GM12875 (cell line): ENCODE measurements around the gene GTF2H4.
A peak's percentile ranks its signal among the peaks of the same experiment; 100 is the strongest.

Experiments used
- H3K4me3 ChIP-seq: one replicate; pipeline ENCODE4 v1.5.1; 2011; ENCODE audit warnings: low read depth, low read length, control low read depth
- TF ChIP-seq, protein P1 (sequence below): IDR thresholded peaks from 2 replicates; pipeline ENCODE4 v1.5.1; 2011; ENCODE audit warnings: low read depth, mild to moderate bottlenecking, control low read depth, inconsistent platforms, low read length, moderate library complexity, borderline replicate concordance; ENCODE audit not compliant: insufficient read depth

GTF2H4 gene

GRCh38 chr6:30883685-30884520 lies 24.1 kb upstream of the GTF2H4 start, which contains the start of gene DDR1:
Gene DDR1, plus strand, starts transcription at chr6:30884519. Its CDS starts 4,211 bp downstream, at chr6:30888730.
- TF ChIP-seq, protein P1, sequence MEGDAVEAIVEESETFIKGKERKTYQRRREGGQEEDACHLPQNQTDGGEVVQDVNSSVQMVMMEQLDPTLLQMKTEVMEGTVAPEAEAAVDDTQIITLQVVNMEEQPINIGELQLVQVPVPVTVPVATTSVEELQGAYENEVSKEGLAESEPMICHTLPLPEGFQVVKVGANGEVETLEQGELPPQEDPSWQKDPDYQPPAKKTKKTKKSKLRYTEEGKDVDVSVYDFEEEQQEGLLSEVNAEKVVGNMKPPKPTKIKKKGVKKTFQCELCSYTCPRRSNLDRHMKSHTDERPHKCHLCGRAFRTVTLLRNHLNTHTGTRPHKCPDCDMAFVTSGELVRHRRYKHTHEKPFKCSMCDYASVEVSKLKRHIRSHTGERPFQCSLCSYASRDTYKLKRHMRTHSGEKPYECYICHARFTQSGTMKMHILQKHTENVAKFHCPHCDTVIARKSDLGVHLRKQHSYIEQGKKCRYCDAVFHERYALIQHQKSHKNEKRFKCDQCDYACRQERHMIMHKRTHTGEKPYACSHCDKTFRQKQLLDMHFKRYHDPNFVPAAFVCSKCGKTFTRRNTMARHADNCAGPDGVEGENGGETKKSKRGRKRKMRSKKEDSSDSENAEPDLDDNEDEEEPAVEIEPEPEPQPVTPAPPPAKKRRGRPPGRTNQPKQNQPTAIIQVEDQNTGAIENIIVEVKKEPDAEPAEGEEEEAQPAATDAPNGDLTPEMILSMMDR = no peak
- peak within 1 kb of the TSS; percentile 48 for H3K4me3 ChIP-seq

DNA sequence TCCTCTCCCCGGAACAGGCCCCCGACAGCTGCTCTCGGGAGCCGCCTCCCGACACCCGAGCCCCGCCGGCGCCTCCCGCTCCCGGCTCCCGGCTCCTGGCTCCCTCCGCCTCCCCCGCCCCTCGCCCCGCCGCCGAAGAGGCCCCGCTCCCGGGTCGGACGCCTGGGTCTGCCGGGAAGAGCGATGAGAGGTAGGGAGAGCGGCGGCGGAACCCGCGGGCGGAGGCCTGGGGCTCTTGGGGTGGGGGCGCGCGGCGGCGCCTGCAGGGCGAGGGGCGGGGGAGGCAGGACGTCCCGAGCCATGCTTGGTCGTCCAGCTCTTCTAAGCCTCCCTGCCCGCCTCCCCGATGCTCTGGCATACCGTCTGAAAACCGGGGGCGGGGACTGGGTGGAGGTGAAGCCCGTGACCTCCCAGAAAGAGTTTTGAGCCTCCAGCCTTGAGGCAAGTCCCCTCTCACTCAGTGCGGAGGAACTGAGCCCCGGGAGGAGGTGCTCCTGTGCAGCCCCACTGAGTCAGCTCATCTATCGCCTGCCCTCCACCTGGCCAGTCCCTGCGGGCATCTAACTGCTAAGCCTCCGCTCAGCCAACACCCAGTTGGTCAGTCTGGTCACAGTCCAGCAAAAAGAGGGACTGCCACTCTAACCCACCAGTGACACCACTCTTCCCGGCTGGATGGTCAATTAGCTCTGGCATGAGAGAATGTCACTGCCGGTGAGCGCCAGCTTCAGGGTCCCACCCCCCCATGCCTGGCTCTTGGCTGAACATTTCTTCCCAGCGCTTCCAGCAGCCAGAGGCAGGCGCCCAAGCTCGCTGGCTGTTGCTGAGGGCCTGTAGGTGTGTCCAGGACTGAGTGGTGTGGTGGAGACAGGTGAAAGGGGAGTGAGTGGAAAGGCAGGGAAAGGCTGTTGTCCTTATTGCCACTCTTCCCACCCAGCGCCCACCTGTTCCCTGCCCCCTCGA lies 23.2 kb upstream of the GTF2H4 start:
- H3K4me3 ChIP-seq = peak overlapping the region; percentile 48
- TF ChIP-seq, protein P1 = no peak

GRCh38 chr6:30885481-30885998 lies 22.5 kb upstream of the GTF2H4 start:
- TF ChIP-seq, protein P1 = no peak
- H3K4me3 ChIP-seq = no peak overlapping the region

GRCh38 chr6:30885999-30886896 lies 21.8 kb upstream of the GTF2H4 start:
- no peak overlapping the region for H3K4me3 ChIP-seq

DNA sequence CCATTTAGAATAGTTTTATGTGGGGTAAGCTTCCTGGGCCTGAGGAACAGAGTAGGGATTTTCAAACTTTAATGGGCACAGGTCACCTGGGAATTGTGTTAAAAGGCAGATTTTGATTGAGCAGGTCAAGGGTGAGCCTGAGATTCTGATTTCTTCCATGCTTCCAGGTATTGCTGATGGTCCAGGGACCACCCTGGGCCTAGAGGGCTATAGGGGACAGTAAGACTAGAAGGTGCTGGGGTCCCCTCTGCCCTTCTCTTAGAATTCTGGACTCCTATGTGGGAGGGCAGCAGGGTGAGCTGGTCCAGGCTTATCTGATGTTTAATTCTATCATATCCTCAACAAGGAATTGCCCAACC lies 21.1 kb upstream of the GTF2H4 start:
- no peak overlapping the region for H3K4me3 ChIP-seq
- TF ChIP-seq, protein P1 = no peak

More at GRCh38 chr6:30885999-30886896, 21.8 kb upstream of the GTF2H4 start:
- TF ChIP-seq, protein P1 = no peak
